ENCODE results near the gene MAP3K13.
"Not testable (repeated sequence)": the region's sequence is repeated elsewhere in the genome, so short reads cannot be mapped to it uniquely, and the experiment has no call there.

The MAP3K13 gene

DNA sequence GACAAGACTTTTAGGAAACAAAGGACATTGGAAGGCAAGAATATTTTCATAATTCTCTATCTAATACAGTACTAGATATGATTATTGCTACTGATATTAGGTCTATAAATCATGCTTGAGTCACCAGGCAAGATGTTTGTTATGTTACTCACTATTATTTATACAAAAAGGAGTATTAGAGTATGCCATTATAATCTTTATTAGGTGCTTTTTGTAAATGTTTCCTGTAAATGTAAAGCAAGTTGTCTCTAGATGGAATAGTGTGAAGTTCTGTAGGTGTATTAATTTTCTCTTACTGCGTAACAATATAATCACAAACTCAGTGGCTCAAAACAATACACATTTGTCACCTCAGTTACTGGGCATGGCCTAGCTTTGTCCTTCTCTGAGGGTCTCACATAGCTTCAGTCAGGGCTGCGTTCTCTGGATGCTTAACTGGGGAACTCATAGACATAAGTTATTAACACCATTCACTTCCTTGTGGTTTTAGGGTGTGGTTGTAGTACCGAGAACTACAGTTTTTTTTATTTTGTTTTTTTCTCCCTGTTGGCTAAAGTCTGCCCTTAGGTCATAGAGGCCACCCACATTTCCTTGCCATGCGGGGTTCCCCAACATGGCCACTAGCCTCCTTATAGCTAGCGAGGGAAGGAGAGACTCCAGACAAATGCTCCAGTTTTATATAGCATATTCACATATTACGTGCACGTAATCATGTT lies 20.3 kb upstream of the MAP3K13 start:
- peak; percentile 85 for DNase-seq

DNA sequence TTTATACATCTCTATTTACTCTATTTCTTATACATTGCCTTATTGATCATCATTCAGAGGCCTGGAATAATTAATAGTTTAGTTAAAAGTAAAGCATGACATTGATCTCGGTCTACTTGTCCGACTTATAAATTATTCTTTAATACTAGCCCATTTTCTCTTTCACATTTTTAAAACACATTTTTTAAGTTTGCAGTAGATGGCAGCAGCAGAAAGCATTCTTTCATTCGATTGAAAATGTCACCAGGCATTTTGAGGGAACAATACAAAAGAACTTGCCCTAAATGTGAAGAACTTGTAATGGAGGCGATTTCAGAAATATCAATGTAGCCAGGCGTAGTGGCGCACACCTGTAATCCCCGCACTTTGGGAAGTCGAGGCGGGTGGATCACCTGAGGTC lies 15.5 kb upstream of the MAP3K13 start:
- no peak for DNase-seq

DNA sequence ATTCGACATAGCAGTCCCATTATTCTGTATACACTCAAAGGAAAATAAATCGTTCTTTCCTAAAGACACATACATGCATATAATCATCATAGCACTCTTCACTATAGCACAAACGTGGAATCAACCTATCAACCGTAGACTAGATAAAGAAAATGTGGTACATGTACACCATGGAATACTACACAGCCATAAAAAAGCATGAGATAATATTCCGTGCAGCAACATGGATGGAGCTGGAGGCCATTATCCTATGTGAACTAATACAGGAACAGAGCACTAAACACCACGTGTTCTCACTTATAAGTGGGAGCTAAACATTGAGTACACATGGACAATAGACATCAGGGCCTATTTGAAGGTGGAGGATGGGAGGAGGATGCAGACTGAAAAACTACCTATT lies 12.1 kb upstream of the MAP3K13 start:
- no peak for DNase-seq

DNA sequence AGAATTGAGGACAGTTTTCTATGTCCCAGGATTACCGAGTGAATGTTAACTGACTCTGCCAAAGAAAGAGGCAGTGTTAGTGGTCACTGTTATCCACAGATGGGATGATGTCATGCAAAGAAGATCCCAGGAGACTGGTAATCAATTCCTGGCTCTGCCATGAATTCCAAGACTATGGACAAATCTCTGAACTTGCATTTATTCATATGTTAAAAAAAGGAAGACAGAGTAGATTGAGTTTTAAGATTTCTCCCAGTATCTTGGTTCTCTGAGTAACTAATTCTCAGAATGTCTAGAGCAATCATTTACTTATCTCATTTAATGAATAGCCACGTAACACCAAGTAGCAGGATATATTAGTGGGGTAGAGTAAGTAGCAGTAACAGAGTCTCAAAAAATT lies 11.5 kb upstream of the MAP3K13 start:
- DNase-seq = no peak

DNA sequence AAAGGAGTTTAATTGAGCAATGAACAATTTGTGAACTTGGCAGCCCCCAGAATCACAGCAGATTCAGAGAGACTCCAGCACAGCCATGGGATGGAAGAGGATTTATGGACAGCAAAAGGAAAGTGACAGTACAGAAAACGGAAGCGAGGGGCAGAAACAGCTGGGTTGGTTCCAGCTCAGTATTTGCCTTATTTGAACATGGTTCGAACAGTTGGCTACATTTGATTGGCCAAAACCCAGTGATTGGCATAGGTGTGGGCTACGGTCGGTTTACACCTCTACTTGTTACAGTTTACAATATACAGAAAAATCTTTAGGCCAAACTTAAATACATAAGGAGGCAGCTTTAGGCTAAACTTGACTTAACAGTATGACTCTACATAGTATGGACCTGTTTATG lies 9.7 kb upstream of the MAP3K13 start:
- no peak for DNase-seq

DNA sequence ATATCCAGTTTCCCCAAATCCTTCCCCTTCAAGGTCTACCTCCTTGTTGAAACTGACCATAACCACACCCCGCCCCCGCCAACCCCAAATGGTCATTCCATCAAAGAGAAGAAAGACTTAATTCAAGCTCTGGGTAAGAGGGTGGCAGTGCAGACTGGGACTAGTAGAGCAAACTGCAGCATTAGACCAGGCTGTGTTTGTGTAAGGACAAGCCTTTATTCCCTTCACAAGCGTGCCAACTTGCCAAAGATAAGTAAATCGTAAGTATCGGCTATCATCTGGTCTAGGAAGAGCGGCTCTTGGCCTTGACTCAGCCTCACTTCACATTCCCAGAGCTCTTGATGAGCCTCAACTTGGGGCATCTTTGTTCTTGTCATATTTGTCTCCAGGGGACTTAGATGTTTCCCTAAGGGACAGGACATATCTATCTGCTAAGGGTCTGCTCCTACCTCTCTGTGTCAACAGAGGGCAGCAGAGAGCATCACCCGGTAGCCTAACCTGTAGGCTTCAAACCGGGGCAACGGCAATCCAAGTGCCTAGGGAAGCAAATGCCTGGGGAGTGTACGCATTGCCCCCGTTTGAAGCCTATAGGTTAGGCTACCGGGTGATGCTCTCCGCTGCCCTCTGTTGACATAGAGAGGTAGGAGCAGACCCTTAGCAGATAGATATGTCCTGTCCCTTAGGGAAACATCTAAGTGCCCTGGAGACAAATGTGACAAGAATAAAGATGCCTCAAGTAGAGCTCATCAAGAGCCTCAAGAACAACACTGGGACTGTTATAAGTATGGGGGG lies 8.9 kb upstream of the MAP3K13 start:
- peak; percentile 95 for DNase-seq

DNA sequence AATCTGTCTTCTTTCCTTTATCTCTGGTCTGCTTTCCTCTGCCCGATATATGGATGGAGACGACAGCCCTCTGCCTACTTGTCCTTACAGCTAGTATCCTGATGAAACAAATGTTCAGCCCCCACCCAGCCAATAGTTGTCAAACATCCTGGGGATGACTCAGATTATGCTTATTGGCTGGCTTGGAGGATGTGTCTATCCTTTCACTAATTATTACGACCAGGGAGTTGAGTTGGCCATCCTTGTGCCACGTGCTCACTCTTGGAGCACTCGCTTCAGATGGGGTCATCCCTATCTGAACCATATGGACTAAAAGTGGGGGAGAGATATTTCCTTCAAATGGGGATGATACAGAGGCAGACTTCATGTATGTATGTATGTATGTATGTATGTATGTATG lies 6.4 kb upstream of the MAP3K13 start:
- DNase-seq = no peak

DNA sequence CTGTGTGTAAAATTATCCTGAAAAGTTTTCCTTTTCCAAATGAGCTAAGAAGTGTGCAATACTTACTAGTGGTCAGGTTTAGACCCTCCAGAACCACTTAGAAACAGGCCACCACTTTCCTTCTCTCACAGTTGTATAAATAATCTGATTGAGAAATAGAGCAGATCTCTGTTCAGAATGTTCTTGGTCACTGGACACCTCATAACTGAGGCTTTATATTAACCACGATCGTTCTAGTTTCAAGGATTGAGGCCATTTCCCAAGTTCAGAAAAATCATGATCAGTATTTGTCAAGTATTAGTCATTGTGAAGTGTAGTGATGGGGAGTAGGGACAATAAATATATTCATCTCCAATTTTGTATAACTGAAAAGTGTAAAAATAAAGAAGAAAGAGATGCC lies 1.0 kb upstream of the MAP3K13 start:
- no peak for DNase-seq

DNA sequence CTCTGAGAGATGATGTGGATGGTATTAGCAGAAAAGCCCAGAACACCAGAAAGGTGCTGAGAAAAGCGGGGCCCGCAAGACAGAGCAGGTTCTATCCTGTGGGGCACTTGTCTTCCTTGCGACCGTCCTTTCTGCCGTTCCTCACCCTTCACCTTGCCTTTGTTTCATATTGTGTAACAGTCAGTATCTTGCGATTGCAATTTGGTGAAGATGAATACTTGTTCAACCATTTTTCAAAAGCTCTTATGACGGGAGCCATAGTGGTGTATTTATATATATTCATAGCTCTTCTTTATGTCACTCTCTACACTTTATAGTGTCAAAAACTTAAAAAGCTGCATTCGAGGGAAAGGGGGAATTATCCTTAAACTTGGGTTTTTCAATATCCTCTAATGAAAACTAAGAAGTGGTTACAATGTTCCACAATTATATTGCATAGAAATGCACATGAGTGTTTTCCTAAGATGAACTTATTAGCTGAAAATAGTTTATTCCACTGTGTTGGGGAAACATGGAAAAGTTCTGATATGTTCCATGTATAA lies 797 bp downstream of the MAP3K13 start:
- DNase-seq = no peak

DNA sequence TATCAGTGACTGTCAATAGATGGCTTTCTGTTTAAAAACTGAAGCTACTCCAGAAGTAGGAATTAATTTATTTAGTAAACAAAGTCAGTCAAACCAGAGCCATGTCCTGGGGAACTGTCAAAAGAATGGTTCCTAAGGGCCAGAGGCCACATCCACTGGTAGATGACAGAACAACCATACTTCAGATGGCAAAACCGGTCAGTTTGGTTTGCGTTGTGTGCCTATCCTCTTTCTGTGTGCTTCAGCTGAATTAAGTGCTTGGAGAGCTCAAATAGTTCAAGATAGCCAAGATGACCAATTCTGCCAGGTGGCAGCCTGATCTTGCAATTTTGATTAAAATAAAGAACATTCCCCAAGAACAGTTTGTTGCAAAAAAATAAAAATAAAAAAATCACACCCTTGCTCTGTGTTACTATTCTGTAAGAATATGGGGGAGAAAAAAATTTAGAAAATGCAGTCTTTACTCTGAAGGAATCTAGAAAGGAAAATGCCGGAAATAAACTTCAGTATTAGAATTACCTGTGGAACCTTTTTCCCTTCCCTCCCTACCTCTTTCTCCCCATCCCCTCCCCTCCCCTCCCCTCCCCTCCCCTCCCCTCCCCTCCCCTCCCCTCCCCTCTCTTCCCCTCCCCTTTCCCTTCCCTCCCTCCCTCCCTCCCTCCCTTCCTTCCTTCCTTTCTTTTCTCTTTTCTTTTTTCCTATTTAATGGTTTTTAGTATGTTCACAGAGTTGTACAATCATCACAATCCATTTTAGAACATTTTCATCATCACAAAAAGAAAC lies 2.5 kb downstream of the MAP3K13 start:
- no peak for DNase-seq

DNA sequence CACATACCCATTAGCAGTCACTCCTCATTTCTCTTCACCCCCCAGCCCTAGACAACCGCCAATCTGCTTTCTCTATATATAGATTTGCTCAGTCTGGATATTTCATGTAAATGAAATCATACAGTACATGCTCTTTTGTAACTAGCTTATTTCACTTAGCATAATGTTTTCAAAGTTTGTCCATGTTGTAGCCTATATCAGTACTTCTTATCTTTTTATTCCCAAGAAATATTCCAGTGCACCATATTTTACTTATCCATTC lies 3.1 kb downstream of the MAP3K13 start:
- no peak for DNase-seq

DNA sequence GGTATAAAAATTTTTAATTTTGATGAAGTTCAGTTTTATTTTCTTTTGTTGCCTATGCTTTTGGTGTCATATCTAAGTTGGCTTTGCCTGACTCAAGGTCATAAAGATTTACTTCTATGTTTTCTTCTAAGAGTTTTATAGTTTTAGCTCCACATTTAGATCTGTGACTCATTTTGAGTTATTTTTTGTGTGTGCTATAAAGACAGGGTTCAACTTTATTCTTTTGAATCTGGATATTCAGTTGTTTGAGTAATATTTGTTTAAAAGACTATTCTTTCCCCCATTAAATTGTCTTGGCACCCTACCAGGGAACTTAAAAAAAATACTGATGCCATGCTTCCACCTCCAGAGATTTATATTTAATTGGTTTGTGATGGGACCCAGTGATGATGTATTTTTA lies 4.0 kb downstream of the MAP3K13 start:
- no peak for DNase-seq

DNA sequence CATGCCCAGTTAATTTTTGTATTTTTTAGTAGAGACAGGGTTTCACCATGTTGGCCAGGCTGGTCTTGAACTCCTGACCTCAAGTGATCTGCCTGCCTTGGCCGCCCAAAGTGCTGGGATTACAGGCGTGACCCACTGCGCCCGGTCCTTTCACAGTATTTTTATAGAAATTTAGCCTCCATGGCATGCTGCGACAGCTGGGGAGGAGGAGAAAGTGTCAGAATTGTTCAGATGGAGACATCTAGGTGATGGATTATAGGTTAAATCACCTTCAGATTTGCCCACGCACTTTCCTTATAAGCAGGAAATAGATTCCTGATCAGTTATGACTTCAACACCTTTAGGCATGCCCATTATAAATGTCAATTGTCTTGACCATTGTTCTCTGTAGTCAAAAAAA lies 7.4 kb downstream of the MAP3K13 start:
- DNase-seq = not testable (repeated sequence)

DNA sequence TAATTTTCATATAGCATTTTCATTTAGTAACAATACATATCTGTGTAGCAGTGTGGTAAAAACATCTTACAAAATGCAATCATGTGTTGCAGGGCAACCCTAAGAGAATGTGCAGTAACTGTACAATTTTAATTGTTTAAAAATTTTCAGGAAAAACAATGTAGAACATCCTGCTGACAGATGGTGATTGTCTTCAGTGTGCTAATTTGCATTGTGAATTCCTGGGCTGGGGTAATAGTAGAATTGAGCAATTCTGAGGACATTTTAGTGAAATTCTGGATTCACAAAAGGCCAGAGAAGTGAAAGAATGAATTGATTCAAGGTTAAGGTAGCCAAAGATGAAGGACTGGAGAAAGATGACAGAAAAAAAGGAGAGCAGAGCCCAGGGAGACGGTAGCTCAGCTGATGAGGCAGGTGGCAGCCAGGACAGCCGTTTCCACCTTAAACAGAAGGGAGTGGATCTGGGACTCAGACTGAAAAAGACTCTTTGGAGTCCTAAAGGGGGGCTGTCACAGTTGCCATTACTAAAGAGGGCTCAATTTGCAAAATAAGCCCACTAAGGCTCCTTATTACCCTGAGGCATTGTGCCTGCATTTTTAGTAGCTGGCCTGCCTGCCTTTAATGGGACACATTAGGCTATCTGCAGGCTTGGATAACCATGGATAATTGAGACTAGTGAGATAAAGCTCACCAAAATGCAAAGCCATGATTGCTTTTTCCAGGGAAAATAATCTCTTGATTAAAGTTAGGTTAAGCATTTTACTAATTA lies 8.6 kb downstream of the MAP3K13 start:
- no peak for DNase-seq

DNA sequence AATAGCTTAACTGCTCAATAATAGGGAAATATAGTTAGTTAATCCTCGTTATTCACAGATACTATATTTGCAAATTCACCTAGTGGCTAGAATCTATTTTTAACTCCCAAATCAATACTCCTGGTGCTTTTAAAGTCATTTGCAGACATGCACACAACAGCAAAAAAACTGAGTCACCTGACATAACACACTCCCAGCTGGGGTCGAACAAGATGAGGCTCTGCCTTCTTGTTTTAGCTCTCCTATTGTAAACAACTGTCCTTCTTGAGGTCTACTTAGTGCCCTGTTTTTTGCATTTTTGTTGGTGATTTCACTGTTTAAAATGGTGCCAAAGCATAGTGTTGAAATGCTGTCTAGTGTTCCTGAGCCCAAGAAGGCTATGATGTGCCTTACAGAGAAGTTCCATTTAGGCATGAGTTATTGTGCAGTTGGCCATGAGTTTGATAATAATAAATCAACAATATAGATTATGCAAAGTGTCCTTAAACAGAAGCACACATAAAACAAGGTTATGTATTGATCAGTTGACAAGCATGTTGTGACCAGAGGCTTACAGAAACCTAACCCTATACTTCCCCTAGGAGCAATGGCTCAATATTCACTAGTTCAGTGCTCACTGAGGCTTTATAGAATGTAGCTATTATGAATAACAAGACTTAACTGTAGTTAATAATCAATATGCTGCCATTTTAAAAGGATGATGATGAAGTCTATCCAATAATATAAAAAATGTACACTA lies 18.6 kb downstream of the MAP3K13 start:
- DNase-seq = no peak

DNA sequence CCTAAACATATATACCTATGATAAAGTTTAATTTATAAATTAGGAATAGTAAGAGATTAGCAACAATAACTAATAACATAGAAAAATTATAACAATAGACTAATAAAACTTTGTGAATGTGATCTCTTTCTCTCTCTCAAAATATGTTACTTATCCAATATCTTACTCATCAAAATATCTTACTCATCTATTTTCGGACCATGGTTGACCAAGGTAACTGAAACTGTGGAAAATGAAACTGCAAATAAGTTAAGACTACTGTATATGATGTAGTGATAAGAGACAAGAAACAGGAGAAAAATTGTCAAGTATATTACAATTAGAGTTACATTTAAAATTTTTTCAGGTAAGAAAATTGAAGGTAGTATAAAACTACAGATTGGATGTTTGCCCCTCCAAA lies 19.2 kb downstream of the MAP3K13 start:
- no peak for DNase-seq

DNA sequence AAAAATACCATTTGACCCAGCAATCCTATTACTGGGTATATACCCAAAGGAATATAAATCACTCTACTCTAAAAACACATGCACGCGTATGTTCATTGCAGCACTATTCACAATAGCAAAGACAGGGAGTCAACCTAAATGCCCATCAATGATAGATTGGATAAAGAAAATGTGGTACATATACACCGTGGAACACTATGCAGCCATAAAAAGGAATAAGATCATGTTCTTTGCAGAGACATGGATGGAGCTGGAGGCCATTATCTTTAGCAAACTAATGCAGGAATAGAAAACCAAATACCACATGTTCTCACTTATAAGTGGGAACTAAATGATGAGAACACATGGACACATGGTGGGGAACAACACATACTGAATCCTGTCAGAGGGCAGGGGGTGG lies 23.6 kb downstream of the MAP3K13 start:
- not testable (repeated sequence) for DNase-seq

DNA sequence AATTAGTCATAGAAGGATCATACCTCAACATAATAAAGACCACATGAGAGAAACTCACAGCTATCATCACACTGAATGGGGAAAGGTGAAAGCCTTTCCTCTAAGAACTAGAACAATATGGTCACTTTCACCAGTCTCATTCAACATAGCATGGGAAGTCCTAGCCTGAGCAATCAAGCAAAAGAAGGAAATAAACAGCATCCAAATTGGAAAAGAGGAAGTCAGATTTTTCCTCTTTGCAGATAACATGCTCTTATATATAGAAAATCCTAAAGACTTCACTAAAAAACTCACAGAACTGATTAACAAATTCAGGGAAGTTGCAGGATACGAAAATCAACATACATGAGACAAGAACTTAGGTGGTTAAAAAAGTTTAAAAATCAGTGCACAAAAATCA lies 24.7 kb downstream of the MAP3K13 start:
- no peak for DNase-seq

DNA sequence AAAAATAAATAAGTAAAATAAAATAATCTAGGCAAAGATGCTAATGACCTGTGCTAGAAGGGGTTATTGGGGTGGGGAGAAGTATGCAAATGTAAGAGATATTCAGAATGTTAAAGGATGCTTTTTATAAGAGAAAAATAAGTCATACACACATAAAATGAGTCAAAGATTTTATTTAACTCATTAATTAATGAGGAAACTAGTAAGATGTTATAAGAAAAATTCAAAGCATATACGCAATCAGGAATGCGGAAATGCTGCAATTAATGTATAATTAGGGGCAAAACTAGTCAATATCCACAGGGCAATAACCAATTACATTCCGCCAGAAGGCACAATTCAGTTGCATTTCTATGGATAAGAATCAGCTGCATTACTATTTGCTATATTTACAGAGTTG lies 30.1 kb downstream of the MAP3K13 start:
- no peak for DNase-seq

DNA sequence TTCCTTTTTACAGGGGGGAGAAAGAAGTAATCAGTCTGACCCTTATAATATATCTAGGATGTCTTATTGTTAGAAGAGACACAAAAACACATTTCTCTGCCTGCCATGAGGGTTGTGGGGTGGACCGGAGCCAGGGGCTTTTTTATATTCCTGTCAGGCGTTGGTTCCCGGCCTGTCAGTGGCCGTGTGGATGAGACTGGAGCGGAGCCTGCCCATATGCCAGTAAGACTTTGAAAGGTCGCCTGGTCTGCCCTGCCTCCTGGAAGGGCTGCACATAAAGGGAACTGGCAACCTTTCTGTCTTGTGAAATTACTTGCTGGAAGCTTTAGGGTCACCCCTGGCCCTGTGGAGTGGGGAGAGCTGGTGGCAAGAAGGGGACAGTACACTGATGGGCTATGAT lies 34.7 kb downstream of the MAP3K13 start:
- DNase-seq = no peak

DNA sequence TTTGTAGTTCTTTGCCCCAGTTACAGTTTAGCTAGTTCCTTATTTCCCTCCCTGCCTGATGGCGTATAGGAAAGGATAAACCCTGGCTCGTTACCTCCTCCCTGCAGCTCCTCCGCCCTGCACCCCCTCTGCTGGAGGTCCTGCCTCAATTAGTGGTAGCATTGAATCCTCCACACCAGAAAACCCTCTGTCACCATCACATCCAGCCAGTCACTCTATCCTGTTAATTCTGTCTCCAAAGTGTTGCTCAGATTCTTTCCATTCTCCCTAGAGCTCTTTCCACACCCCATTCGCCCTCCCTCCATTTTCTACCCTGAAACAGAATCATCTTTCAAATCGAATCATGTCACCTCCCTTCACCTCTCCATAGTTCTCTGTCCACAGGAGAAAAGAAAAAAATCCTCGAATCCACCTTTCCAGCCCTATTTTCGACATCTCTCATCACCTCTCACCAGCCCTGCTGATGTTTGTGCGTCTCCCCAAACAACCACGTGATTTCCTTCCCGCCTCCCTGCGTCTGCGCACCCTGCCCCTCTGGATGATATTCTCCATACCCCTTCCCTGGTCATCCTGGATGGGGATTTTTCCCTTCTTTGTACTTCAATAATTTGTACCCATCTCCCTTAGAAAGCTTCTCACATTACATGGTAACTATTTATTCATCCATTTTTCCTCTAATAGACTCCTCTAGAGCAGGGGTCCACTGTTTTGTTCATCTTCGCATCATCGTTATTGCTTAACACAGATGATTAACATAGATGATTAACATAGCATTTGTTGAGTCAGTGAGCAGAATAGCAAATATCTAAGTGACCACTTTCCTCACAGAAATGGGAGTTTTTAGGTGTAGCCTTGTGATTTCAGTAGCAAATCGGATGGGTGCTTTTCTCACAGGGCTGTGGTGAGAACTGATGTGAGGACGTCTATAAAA lies 37.1 kb downstream of the MAP3K13 start:
- no peak for DNase-seq

Measured in hematopoietic multipotent progenitor cell treated with erythropoietin and hydrocortisone succinate and interleukin-3 and kit ligand, for 4 days (in vitro differentiated cells).